HepG2 (cell line): ENCODE data around the gene IL6ST. TPM values are rescaled to one million over a fixed set of nuclear protein-coding genes. Genes with fewer than 3 reads are reported as not detected.
A peak's percentile ranks its signal among the peaks of the same experiment; 100 is the strongest.

Experiments
- CERS6 ChIP-seq: sonication (generic); formaldehyde crosslinking; IDR thresholded peaks from 2 replicates; pipeline ENCODE4 v1.5.0; 2020; ENCODE audit warnings: missing genetic modification reagents
- CTCF ChIP-seq: sonication (generic); formaldehyde crosslinking; IDR thresholded peaks from 2 replicates; pipeline ENCODE4 v1.5.0; 2020; ENCODE audit warnings: mild to moderate bottlenecking, missing genetic modification reagents, moderate library complexity
- FUBP1 ChIP-seq: sonication (generic); formaldehyde crosslinking; IDR thresholded peaks from 2 replicates; pipeline ENCODE4 v1.5.1; 2020; ENCODE audit warnings: missing genetic modification reagents, mild to moderate bottlenecking, borderline replicate concordance
- GLI4 ChIP-seq: sonication (generic); formaldehyde crosslinking; IDR thresholded peaks from 2 replicates; pipeline ENCODE4 v1.5.1; 2020; ENCODE audit warnings: missing genetic modification reagents, mild to moderate bottlenecking, moderate library complexity, borderline replicate concordance
- IRF2 ChIP-seq: IDR thresholded peaks from 2 replicates; pipeline ENCODE4 v1.6.1; 2018; ENCODE audit warnings: missing genetic modification reagents, missing compliant biosample characterization
- MYNN ChIP-seq: sonication (generic); formaldehyde crosslinking; IDR thresholded peaks from 2 replicates; pipeline ENCODE4 v1.4.0; 2020; ENCODE audit warnings: mild to moderate bottlenecking, low read depth, missing genetic modification reagents
- PREB ChIP-seq: sonication (generic); formaldehyde crosslinking; IDR thresholded peaks from 2 replicates; pipeline ENCODE4 v1.4.0; 2020; ENCODE audit warnings: missing genetic modification reagents
- RAD21 ChIP-seq: fragments of 450-650 bp; formaldehyde crosslinking; IDR thresholded peaks from 2 replicates; pipeline ENCODE4 v1.5.0; 2020; ENCODE audit warnings: mild to moderate bottlenecking
- SMC3 ChIP-seq: IDR thresholded peaks from 2 replicates; pipeline ENCODE4 v1.6.1; 2011; ENCODE audit warnings: low read length, improper control_type of control experiment
- STAG1 ChIP-seq: sonication (generic); formaldehyde crosslinking; IDR thresholded peaks from 2 replicates; pipeline ENCODE4 v1.4.0; 2020; ENCODE audit warnings: missing genetic modification reagents
- U2AF2 ChIP-seq: fragments of 200-400 bp; formaldehyde crosslinking; IDR thresholded peaks from 2 replicates; pipeline ENCODE4 v1.6.1; 2017; ENCODE audit warnings: low read depth, mild to moderate bottlenecking, low read length
- ZFP82 ChIP-seq: sonication (generic); formaldehyde crosslinking; IDR thresholded peaks from 2 replicates; pipeline ENCODE4 v1.5.1; 2020; ENCODE audit warnings: mild to moderate bottlenecking, missing genetic modification reagents, borderline replicate concordance
- ZNF121 ChIP-seq: sonication (generic); formaldehyde crosslinking; IDR thresholded peaks from 2 replicates; pipeline ENCODE4 v1.5.0; 2020; ENCODE audit warnings: mild to moderate bottlenecking, missing genetic modification reagents
- ZNF362 ChIP-seq: sonication (generic); formaldehyde crosslinking; IDR thresholded peaks from 2 replicates; pipeline ENCODE4 v1.4.0; 2020; ENCODE audit warnings: missing genetic modification reagents, mild to moderate bottlenecking, borderline replicate concordance
- ZNF501 ChIP-seq: sonication (generic); formaldehyde crosslinking; IDR thresholded peaks from 2 replicates; pipeline ENCODE4 v1.5.1; 2020; ENCODE audit warnings: mild to moderate bottlenecking, moderate library complexity, missing genetic modification reagents
- ZNF547 ChIP-seq: sonication (generic); formaldehyde crosslinking; IDR thresholded peaks from 2 replicates; pipeline ENCODE4 v1.5.1; 2020; ENCODE audit warnings: mild to moderate bottlenecking, missing genetic modification reagents
- ZNF7 ChIP-seq: IDR thresholded peaks from 2 replicates; pipeline ENCODE4 v1.6.1; 2016; ENCODE audit warnings: missing biosample characterization, missing genetic modification reagents
- ZNF883 ChIP-seq: sonication (generic); formaldehyde crosslinking; IDR thresholded peaks from 2 replicates; pipeline ENCODE4 v1.5.1; 2020; ENCODE audit warnings: mild to moderate bottlenecking, missing genetic modification reagents; ENCODE audit errors: not compliant biosample characterization
- polyA plus RNA-seq, 8 experiments: library from polyadenylated mRNA; depleted of rRNA in 3 of 8; stranded (reverse) in 7 of 8; unstranded in 1 of 8; fragments of >200 nt; fragmentation: Illumina TruSeq in 4 of 8; extraction: Trizol in 4 of 8; gene quantifications; 2 replicates each; pipeline versions ENCODE4 v1.2.1 to v1.2.3, GENCODE V29; 2011 to 2016; ENCODE audit warnings: low read depth in 4 of 8, missing spikeins in 1 of 8, mixed read lengths in 1 of 8; ENCODE audit not compliant: insufficient read depth in 1 of 8
- total RNA-seq, 5 experiments: library from RNA; depleted of rRNA; stranded (reverse); fragments of >200 nt; fragmentation: Illumina TruSeq; extraction: Trizol; gene quantifications; 2 replicates each; pipeline ENCODE4 v1.2.3, GENCODE V29; 2016; ENCODE audit warnings: low read depth in 1 of 5

Gene IL6ST
- total and polyA plus RNA-seq, 2 of the 13 experiments (the other 11 are each of a cell fraction or from before 2014, with no cell fraction given) = 66.6 to 166 TPM

GRCh38 chr5:55982957-55983381, 11.8 kb downstream of the IL6ST start (continued):
- no peak for TF ChIP-seq CERS6 (CRISPR knock-in tag)
- peak; percentile 59 for TF ChIP-seq STAG1 (CRISPR knock-in tag)
- no peak for TF ChIP-seq ZNF121 (CRISPR knock-in tag)
- TF ChIP-seq GLI4 (CRISPR knock-in tag) = no peak
- TF ChIP-seq ZNF547 (CRISPR knock-in tag) = no peak
- TF ChIP-seq FUBP1 (CRISPR knock-in tag) = no peak
- peak; percentile 72 for TF ChIP-seq SMC3
- no peak for TF ChIP-seq ZNF7 (CRISPR knock-in tag)
- peak; percentile 38; the same call in 1 of the 2 replicates for TF ChIP-seq RAD21 (CRISPR knock-in tag)
- TF ChIP-seq IRF2 (CRISPR knock-in tag) = no peak
- TF ChIP-seq CTCF = peak; percentile 54
- no peak for TF ChIP-seq U2AF2
- peak; percentile 79; the same call in 1 of the 2 replicates for TF ChIP-seq ZNF362 (CRISPR knock-in tag)
- no peak for TF ChIP-seq ZFP82 (CRISPR knock-in tag)
- TF ChIP-seq PREB (CRISPR knock-in tag) = no peak
- no peak for TF ChIP-seq ZNF501 (CRISPR knock-in tag)
- TF ChIP-seq MYNN = no peak
- no peak for TF ChIP-seq ZNF883 (CRISPR knock-in tag)
